ENCODE measurements around the gene ARHGEF11. TPM values are rescaled to one million over a fixed set of nuclear protein-coding genes. Genes with fewer than 3 reads are reported as not detected.

The ARHGEF11 gene
- total and polyA plus RNA-seq, 10 donors: 3.4 to 65.3 (median 42.7) TPM

DNA sequence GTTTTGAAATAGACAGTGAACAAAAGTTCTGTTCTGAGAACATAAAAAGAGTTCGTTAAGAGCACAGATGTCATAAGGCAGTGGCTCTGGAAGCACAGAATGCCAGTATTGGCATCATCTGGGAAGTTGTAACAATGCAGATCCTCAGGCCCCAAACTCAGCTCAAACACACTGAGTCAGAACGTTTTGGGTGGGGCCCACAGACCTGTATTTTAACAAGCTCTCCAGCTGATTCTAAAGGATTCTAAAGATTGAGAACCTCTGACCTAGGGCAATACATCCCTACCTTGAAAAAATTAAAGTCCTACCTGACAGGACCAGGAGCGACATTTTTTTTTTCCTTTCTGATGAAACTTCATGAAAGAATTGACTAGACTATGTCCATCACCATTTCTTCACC is 13.2 kb downstream of the ARHGEF11 start:
- DNase-seq: no peak
- no peak overlapping the region for H3K27ac ChIP-seq
- no peak for TF ChIP-seq POLR2AphosphoS5 (IDR thresholded peaks at IDR 0.05)
- TF ChIP-seq, protein P1, sequence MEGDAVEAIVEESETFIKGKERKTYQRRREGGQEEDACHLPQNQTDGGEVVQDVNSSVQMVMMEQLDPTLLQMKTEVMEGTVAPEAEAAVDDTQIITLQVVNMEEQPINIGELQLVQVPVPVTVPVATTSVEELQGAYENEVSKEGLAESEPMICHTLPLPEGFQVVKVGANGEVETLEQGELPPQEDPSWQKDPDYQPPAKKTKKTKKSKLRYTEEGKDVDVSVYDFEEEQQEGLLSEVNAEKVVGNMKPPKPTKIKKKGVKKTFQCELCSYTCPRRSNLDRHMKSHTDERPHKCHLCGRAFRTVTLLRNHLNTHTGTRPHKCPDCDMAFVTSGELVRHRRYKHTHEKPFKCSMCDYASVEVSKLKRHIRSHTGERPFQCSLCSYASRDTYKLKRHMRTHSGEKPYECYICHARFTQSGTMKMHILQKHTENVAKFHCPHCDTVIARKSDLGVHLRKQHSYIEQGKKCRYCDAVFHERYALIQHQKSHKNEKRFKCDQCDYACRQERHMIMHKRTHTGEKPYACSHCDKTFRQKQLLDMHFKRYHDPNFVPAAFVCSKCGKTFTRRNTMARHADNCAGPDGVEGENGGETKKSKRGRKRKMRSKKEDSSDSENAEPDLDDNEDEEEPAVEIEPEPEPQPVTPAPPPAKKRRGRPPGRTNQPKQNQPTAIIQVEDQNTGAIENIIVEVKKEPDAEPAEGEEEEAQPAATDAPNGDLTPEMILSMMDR (IDR thresholded peaks at IDR 0.05 in 8 of 11, conservative IDR thresholded peaks at IDR 0.05 in 3 of 11): no peak
- TF ChIP-seq POLR2A (IDR thresholded peaks at IDR 0.05): no peak

GRCh38 chr1:157030728-157031127 is 14.8 kb downstream of the ARHGEF11 start:
- Histone ChIP-seq H3K4me1 (peaks cover 0 to 17% (median 3%) of the 10 kb centered on the region in 6 donors), H3K4me3 (no peak overlapping the region), H3K9me3 (no peaks in the 10 kb centered on the region), H3K27me3 (replicated peaks in 1 of 7) (no peaks in the 10 kb centered on the region), H3K27ac (no peak overlapping the region), H3K36me3 (no peaks in the 10 kb centered on the region)
- intact Hi-C loops (cut with DNase I; ENCODE audit: low total_unique reads): loop anchor here (10.0 kb wide), 1 partner anchor 76 kb away; no protein-coding TSS in a partner anchor
- TF ChIP-seq POLR2A (IDR thresholded peaks at IDR 0.05) (no peak), POLR2AphosphoS5 (IDR thresholded peaks at IDR 0.05) (no peak)
- TF ChIP-seq, protein P1 (IDR thresholded peaks at IDR 0.05 in 8 of 11, conservative IDR thresholded peaks at IDR 0.05 in 3 of 11): no peak
- no peak for DNase-seq
- 87 to 100% (median 94%) methylated on average over 2 of the region's 2 CpGs for WGBS, 5 donors

More for the DNA sequence above, 13.2 kb downstream of the ARHGEF11 start:
- Histone ChIP-seq H3K9me3 (no peaks in the 10 kb centered on the region), H3K36me3 (no peaks in the 10 kb centered on the region), H3K4me3 (no peak overlapping the region), H3K4me1 (peaks cover 0 to 11% (median 2%) of the 10 kb centered on the region in 6 donors), H3K27me3 (replicated peaks in 1 of 7) (peaks cover 0 to 6% (median 0%) of the 10 kb centered on the region in 7 donors)
- intact Hi-C loops (cut with DNase I; ENCODE audit: low total_unique reads): loop anchor here (10.0 kb wide), 1 partner anchor 78 kb away; no protein-coding TSS in a partner anchor
- WGBS, 5 donors: 68 to 82% (median 78%) methylated on average over 3 of the region's 3 CpGs

GRCh38 chr1:157028674-157029073 is 16.9 kb downstream of the ARHGEF11 start:
- H3K27me3 ChIP-seq (replicated peaks in 1 of 7): no peaks in the 10 kb centered on the region
- 74 to 84% (median 78%) methylated on average over 4 of the region's 4 CpGs for WGBS, 5 donors
- intact Hi-C loops (cut with DNase I; ENCODE audit: low total_unique reads): no loop called here

DNA sequence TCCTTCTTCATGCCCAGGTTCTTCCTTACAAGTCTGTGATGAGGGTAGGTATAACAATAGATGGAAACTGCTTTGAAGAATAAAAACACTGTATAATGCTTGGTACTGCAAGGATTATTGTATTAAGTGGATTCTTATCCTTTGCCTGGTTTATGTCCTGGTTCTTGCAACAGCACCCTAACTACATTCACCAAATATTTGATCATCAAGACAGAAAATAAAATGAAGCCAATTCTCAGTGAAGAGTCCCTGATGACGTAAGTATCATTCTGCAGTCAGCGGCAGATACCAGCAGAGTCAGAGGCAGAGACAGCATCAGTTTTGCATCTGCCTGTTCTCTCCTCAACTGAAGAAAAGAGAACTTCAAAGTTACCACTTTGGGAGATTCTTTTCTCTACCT is 19.7 kb downstream of the ARHGEF11 start:
- H3K27me3 ChIP-seq (replicated peaks in 1 of 7): no peaks in the 10 kb centered on the region
- TF ChIP-seq, protein P1 (IDR thresholded peaks at IDR 0.05 in 8 of 11, conservative IDR thresholded peaks at IDR 0.05 in 3 of 11): no peak
- TF ChIP-seq POLR2A (IDR thresholded peaks at IDR 0.05) (no peak), POLR2AphosphoS5 (IDR thresholded peaks at IDR 0.05) (no peak)
- H3K27ac ChIP-seq: no peak overlapping the region
- no peak for DNase-seq
- 79 to 92% (median 82%) methylated on average over 2 of the region's 2 CpGs for WGBS, 5 donors
- intact Hi-C loops (cut with DNase I; ENCODE audit: low total_unique reads): no loop called here
- peaks cover 0 to 30% (median 26%) of the 10 kb centered on the region in 8 donors for H3K9me3 ChIP-seq
- H3K4me1 ChIP-seq: peaks cover 0 to 18% (median 0%) of the 10 kb centered on the region in 6 donors
- H3K36me3 ChIP-seq: no peaks in the 10 kb centered on the region
- H3K4me3 ChIP-seq: no peak overlapping the region

More at GRCh38 chr1:157028674-157029073, 16.9 kb downstream of the ARHGEF11 start:
- no peak overlapping the region for H3K27ac ChIP-seq
- H3K4me1 ChIP-seq: peaks cover 0 to 20% (median 0%) of the 10 kb centered on the region in 6 donors
- H3K9me3 ChIP-seq: peaks cover 0 to 3% (median under 1%) of the 10 kb centered on the region in 8 donors
- DNase-seq: no peak
- no peak overlapping the region for H3K4me3 ChIP-seq
- no peaks in the 10 kb centered on the region for H3K36me3 ChIP-seq
- TF ChIP-seq POLR2AphosphoS5 (IDR thresholded peaks at IDR 0.05): no peak

All from spleen (tissue), 11 donors.